ENCODE measurements around the gene KLHL40. TPM values are rescaled to one million over a fixed set of nuclear protein-coding genes. Genes with fewer than 3 reads are reported as not detected.

KLHL40 gene
- total RNA-seq, 1 experiment from 2014 or later = not detected

- H3K36me3 ChIP-seq (ENCODE audit: control insufficient read depth, insufficient read depth, low read length) = no peaks in the 10 kb centered on the region
- ATAC-seq (no peak), DNase-seq (ENCODE audit: low read depth, low spot score) (no peak)
- intact Hi-C loops (cut with micrococcal nuclease; ENCODE audit: unreplicated experiment) (no loop called here), in situ Hi-C loops (cut with HindIII; ENCODE audit: low pct_unique_long_range_greater_than_20kb, low sequenced_read_pairs) (no loop called here)
- no peak overlapping the region for H3K4me3 ChIP-seq (ENCODE audit: low read depth in 2 of 2, low read length in 2 of 2)
- BruUV-seq (replicated peaks) = no TSS peak
- TF ChIP-seq TCF7L2 (IDR thresholded peaks at IDR 0.05; ENCODE audit: low read depth, low read length) (no peak), SIN3A (IDR thresholded peaks at IDR 0.05; ENCODE audit: borderline replicate concordance, insufficient read depth, low read depth, low read length) (no peak), POLR2AphosphoS5 (IDR thresholded peaks at IDR 0.05; ENCODE audit: low read depth, low read length) (no peak)
- TF ChIP-seq, protein P1, sequence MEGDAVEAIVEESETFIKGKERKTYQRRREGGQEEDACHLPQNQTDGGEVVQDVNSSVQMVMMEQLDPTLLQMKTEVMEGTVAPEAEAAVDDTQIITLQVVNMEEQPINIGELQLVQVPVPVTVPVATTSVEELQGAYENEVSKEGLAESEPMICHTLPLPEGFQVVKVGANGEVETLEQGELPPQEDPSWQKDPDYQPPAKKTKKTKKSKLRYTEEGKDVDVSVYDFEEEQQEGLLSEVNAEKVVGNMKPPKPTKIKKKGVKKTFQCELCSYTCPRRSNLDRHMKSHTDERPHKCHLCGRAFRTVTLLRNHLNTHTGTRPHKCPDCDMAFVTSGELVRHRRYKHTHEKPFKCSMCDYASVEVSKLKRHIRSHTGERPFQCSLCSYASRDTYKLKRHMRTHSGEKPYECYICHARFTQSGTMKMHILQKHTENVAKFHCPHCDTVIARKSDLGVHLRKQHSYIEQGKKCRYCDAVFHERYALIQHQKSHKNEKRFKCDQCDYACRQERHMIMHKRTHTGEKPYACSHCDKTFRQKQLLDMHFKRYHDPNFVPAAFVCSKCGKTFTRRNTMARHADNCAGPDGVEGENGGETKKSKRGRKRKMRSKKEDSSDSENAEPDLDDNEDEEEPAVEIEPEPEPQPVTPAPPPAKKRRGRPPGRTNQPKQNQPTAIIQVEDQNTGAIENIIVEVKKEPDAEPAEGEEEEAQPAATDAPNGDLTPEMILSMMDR (IDR thresholded peaks at IDR 0.05) = no peak
- TF ChIP-seq, protein P2, sequence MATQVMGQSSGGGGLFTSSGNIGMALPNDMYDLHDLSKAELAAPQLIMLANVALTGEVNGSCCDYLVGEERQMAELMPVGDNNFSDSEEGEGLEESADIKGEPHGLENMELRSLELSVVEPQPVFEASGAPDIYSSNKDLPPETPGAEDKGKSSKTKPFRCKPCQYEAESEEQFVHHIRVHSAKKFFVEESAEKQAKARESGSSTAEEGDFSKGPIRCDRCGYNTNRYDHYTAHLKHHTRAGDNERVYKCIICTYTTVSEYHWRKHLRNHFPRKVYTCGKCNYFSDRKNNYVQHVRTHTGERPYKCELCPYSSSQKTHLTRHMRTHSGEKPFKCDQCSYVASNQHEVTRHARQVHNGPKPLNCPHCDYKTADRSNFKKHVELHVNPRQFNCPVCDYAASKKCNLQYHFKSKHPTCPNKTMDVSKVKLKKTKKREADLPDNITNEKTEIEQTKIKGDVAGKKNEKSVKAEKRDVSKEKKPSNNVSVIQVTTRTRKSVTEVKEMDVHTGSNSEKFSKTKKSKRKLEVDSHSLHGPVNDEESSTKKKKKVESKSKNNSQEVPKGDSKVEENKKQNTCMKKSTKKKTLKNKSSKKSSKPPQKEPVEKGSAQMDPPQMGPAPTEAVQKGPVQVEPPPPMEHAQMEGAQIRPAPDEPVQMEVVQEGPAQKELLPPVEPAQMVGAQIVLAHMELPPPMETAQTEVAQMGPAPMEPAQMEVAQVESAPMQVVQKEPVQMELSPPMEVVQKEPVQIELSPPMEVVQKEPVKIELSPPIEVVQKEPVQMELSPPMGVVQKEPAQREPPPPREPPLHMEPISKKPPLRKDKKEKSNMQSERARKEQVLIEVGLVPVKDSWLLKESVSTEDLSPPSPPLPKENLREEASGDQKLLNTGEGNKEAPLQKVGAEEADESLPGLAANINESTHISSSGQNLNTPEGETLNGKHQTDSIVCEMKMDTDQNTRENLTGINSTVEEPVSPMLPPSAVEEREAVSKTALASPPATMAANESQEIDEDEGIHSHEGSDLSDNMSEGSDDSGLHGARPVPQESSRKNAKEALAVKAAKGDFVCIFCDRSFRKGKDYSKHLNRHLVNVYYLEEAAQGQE (IDR thresholded peaks at IDR 0.05; ENCODE audit: insufficient read depth in 1 of 2, low read depth in 2 of 2, low read length in 1 of 2) = no peak
- POLR2A ChIA-PET = no interaction called here
- no peaks in the 10 kb centered on the region for H3K27me3 ChIP-seq (ENCODE audit: control insufficient read depth, insufficient read depth, low read length)
- CTCF ChIA-PET = no interaction called here
- H3K9me3 ChIP-seq (ENCODE audit: control insufficient read depth, insufficient read depth, low read depth, low read length) = no peaks in the 10 kb centered on the region
- H3K4me1 ChIP-seq (ENCODE audit: control insufficient read depth, insufficient read depth, low read length) = no peaks in the 10 kb centered on the region
- no peak overlapping the region for H3K27ac ChIP-seq (ENCODE audit: low read length)
Measured at GRCh38 chr3:42674146-42674545, 11.2 kb upstream of the KLHL40 start.

GRCh38 chr3:42675909-42676308 is 9.4 kb upstream of the KLHL40 start:
- Histone ChIP-seq H3K36me3 (ENCODE audit: control insufficient read depth, insufficient read depth, low read length) (no peaks in the 10 kb centered on the region), H3K27ac (ENCODE audit: low read length) (no peak overlapping the region), H3K4me1 (ENCODE audit: control insufficient read depth, insufficient read depth, low read length) (no peaks in the 10 kb centered on the region), H3K4me3 (ENCODE audit: low read depth in 2 of 2, low read length in 2 of 2) (no peak overlapping the region), H3K27me3 (ENCODE audit: control insufficient read depth, insufficient read depth, low read length) (no peaks in the 10 kb centered on the region), H3K9me3 (ENCODE audit: control insufficient read depth, insufficient read depth, low read depth, low read length) (no peaks in the 10 kb centered on the region)
- TF ChIP-seq, protein P2 (IDR thresholded peaks at IDR 0.05; ENCODE audit: insufficient read depth in 1 of 2, low read depth in 2 of 2, low read length in 1 of 2) = no peak
- no peak for TF ChIP-seq SIN3A (IDR thresholded peaks at IDR 0.05; ENCODE audit: borderline replicate concordance, insufficient read depth, low read depth, low read length)
- TF ChIP-seq, protein P1 (IDR thresholded peaks at IDR 0.05) = no peak
- no peak for TF ChIP-seq TCF7L2 (IDR thresholded peaks at IDR 0.05; ENCODE audit: low read depth, low read length)
- no peak for TF ChIP-seq POLR2AphosphoS5 (IDR thresholded peaks at IDR 0.05; ENCODE audit: low read depth, low read length)
- DNase-seq (ENCODE audit: low read depth, low spot score) (no peak), ATAC-seq (no peak)
- BruUV-seq (replicated peaks) = no TSS peak
- intact Hi-C loops (cut with micrococcal nuclease; ENCODE audit: unreplicated experiment) = no loop called here
- ChIA-PET POLR2A (no interaction called here), CTCF (no interaction called here)
- in situ Hi-C loops (cut with HindIII; ENCODE audit: low pct_unique_long_range_greater_than_20kb, low sequenced_read_pairs) = no loop called here

All from Panc1 (cell line).